ENCODE measurements around the gene CENPA. TPM values are rescaled to one million over a fixed set of nuclear protein-coding genes. Genes with fewer than 3 reads are reported as not detected.
A peak's percentile ranks its signal among the peaks of the same experiment; 100 is the strongest.

The CENPA gene
- total RNA-seq, 3 donors from 2014 or later (not counting 1 experiment from before 2014, with no cell fraction given): 0.38 to 0.52 (median 0.50) TPM

DNA sequence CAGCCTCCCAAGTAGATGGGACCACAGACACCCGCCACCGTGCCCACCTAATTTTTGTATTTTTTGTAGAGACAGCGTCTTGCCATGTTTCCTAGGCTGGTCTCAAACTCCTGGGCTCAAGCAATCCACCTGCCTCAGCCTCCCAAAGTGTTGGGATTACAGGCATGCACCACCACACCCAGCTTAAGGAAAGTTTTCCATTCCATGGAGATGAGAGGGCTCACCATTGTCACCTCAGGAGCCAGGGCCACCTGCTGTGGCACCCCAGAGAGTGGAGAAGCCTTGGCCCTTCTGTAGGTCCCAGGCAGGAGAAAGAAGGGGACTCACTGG, 17.1 kb upstream of the CENPA start:
- no peaks in the 10 kb centered on the region for H3K27me3 ChIP-seq (ENCODE audit: control insufficient read depth, insufficient read depth, low read length)
- no peaks in the 10 kb centered on the region for H3K9me3 Mint-ChIP-seq
- DNase-seq (no peak), ATAC-seq (no peak)
- TF ChIP-seq, protein P1, sequence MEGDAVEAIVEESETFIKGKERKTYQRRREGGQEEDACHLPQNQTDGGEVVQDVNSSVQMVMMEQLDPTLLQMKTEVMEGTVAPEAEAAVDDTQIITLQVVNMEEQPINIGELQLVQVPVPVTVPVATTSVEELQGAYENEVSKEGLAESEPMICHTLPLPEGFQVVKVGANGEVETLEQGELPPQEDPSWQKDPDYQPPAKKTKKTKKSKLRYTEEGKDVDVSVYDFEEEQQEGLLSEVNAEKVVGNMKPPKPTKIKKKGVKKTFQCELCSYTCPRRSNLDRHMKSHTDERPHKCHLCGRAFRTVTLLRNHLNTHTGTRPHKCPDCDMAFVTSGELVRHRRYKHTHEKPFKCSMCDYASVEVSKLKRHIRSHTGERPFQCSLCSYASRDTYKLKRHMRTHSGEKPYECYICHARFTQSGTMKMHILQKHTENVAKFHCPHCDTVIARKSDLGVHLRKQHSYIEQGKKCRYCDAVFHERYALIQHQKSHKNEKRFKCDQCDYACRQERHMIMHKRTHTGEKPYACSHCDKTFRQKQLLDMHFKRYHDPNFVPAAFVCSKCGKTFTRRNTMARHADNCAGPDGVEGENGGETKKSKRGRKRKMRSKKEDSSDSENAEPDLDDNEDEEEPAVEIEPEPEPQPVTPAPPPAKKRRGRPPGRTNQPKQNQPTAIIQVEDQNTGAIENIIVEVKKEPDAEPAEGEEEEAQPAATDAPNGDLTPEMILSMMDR (IDR thresholded peaks at IDR 0.05): no peak
- no peak overlapping the region for H3K4me3 ChIP-seq (ENCODE audit: low read length)
- peak overlapping the region; percentile 91 to 93 for H3K27ac Mint-ChIP-seq
- peaks cover 89% of the 10 kb centered on the region for H3K4me1 ChIP-seq (ENCODE audit: control insufficient read depth, insufficient read depth, low read length)
- H3K9me3 ChIP-seq (ENCODE audit: control insufficient read depth, insufficient read depth, low read length): no peaks in the 10 kb centered on the region
- H3K36me3 ChIP-seq (ENCODE audit: control insufficient read depth, insufficient read depth, low read length): no peaks in the 10 kb centered on the region
- intact Hi-C loops (cut with micrococcal nuclease): no loop called here
- peak overlapping the region; percentile 31 for H3K4me3 Mint-ChIP-seq
- no peaks in the 10 kb centered on the region for H3K27me3 Mint-ChIP-seq (ENCODE audit: low read depth in 2 of 2)
- WGBS (ENCODE audit: insufficient coverage): 100% methylated on average over 3 of the region's 3 CpGs
- H3K36me3 Mint-ChIP-seq: no peaks in the 10 kb centered on the region
- peak overlapping the region; percentile 64 for H3K27ac ChIP-seq (ENCODE audit: low read length)
- peaks cover 50 to 71% of the 10 kb centered on the region in 2 donors for H3K4me1 Mint-ChIP-seq

- Histone ChIP-seq H3K9me3 (ENCODE audit: control insufficient read depth, insufficient read depth, low read length) (no peaks in the 10 kb centered on the region), H3K4me3 (ENCODE audit: low read length) (no peak overlapping the region), H3K27me3 (ENCODE audit: control insufficient read depth, insufficient read depth, low read length) (no peaks in the 10 kb centered on the region), H3K27ac (ENCODE audit: low read length) (peak overlapping the region; percentile 64), H3K36me3 (ENCODE audit: control insufficient read depth, insufficient read depth, low read length) (peaks cover 2% of the 10 kb centered on the region), H3K4me1 (ENCODE audit: control insufficient read depth, insufficient read depth, low read length) (peaks cover 87% of the 10 kb centered on the region)
- intact Hi-C loops (cut with micrococcal nuclease): no loop called here
- ATAC-seq: peak; percentile 67 to 79 (median 73)
- H3K36me3 Mint-ChIP-seq: no peaks in the 10 kb centered on the region
- H3K4me1 Mint-ChIP-seq: peaks cover 48 to 72% of the 10 kb centered on the region in 2 donors
- H3K27ac Mint-ChIP-seq: peak overlapping the region; percentile 91 to 93
- peak overlapping the region; percentile 58 for H3K4me3 Mint-ChIP-seq
- H3K27me3 Mint-ChIP-seq (ENCODE audit: low read depth in 2 of 2): no peaks in the 10 kb centered on the region
- 38% methylated on average over 14 of the region's 14 CpGs for WGBS (ENCODE audit: insufficient coverage)
- TF ChIP-seq, protein P1 (IDR thresholded peaks at IDR 0.05): no peak
- DNase-seq: peak; percentile 41 to 52
- no peaks in the 10 kb centered on the region for H3K9me3 Mint-ChIP-seq
These were observed 16.6 kb upstream of the CENPA start for GRCh38 chr2:26769089-26769761.

GRCh38 chr2:26770986-26771586, 14.8 kb upstream of the CENPA start:
- H3K27me3 Mint-ChIP-seq (ENCODE audit: low read depth in 2 of 2): no peaks in the 10 kb centered on the region
- Histone ChIP-seq H3K4me3 (ENCODE audit: low read length) (no peak overlapping the region), H3K27me3 (ENCODE audit: control insufficient read depth, insufficient read depth, low read length) (no peaks in the 10 kb centered on the region), H3K36me3 (ENCODE audit: control insufficient read depth, insufficient read depth, low read length) (peaks cover 15% of the 10 kb centered on the region), H3K27ac (ENCODE audit: low read length) (no peak overlapping the region), H3K4me1 (ENCODE audit: control insufficient read depth, insufficient read depth, low read length) (peaks cover 71% of the 10 kb centered on the region), H3K9me3 (ENCODE audit: control insufficient read depth, insufficient read depth, low read length) (no peaks in the 10 kb centered on the region)
- 90% methylated on average over 5 of the region's 6 CpGs for WGBS (ENCODE audit: insufficient coverage)
- no peak overlapping the region for H3K4me3 Mint-ChIP-seq
- peaks cover 34 to 59% of the 10 kb centered on the region in 2 donors for H3K4me1 Mint-ChIP-seq
- H3K9me3 Mint-ChIP-seq: no peaks in the 10 kb centered on the region
- peak overlapping the region; percentile 91 to 92 for H3K27ac Mint-ChIP-seq
- DNase-seq (peak in 1 of 2 donors; percentile 63), ATAC-seq (no peak)
- intact Hi-C loops (cut with micrococcal nuclease): no loop called here
- TF ChIP-seq, protein P1 (IDR thresholded peaks at IDR 0.05): no peak
- no peaks in the 10 kb centered on the region for H3K36me3 Mint-ChIP-seq
